Fibroblast of skin of back (primary cell): ENCODE data around the gene METAP1D.

ENCODE experiments used
- DNase-seq: peaks from one replicate; pipeline ENCODE4 v3.0.0-alpha.2; 2013

Gene METAP1D

DNA sequence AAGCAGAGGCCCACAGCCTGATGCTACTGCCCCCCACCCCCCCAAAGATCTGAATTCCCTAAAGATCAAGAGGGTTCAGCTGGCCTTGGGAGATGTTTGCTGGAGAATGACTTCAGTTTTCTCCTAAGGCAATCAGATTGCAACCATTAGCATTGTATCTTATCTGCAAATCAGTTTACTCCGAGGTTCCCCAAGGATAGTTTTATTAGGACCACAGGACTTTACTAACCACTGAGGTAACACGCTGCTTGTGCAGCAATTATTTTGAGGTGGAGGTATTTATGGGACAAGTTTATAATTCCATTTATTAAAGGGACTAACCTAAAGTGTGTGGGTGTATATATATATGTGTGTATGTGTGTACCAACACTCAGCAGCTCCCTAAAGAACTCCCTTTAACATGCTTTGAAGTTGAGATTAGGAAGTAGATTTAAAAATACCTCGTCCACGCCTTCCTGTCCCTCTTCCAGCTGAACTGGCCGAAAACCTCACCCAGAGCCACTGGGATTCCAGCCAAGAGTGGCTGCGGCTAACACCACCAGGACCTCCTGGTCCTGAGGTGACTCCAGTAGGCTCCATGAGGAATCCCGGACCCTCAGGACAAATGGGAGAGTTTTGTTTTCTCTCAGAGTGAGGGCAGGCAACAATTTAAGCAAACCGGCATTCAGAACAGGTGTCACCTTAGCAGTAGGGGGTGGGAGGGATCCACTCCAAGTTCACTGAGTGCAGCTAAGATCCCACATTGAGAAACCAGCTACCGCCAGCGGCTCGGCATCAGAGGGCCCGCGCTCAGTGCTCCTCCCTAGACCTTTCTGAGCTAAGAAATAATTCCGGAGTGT, 82.6 kb downstream of the METAP1D start:
- DNase-seq, result no peak

DNA sequence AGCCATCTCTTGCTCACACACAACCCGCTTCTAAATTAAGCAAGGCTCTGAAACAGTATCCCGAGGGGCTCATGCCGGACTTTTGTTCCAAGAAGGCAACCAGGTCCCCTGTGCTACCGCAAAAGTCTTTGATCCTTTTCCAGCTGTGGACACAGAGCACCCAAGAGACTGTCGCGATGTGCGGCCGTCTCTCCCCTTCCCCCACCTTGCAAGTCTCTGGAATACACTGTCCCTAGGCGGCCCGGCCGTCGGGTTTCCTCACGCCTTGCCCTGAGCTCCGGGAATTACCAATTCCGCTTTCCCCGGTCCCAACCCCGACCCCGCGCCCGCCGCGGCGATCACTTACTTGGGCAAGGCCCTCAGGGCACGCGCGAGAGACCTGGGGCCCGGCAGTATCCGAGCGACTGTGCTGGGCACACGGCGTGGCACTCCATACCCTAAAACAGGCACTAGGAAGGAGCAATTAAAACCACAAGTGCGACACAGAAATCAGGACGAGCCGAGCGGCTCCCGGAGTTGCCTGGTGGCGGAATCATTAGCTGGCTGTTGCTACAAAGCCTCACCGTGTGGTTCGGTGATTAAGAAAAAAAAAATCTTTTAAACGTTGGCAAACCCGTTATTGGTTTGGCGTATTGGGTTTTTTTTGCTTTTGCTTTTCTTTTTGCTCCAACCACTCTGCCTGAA, 83.3 kb downstream of the METAP1D start:
- no peak for DNase-seq

DNA sequence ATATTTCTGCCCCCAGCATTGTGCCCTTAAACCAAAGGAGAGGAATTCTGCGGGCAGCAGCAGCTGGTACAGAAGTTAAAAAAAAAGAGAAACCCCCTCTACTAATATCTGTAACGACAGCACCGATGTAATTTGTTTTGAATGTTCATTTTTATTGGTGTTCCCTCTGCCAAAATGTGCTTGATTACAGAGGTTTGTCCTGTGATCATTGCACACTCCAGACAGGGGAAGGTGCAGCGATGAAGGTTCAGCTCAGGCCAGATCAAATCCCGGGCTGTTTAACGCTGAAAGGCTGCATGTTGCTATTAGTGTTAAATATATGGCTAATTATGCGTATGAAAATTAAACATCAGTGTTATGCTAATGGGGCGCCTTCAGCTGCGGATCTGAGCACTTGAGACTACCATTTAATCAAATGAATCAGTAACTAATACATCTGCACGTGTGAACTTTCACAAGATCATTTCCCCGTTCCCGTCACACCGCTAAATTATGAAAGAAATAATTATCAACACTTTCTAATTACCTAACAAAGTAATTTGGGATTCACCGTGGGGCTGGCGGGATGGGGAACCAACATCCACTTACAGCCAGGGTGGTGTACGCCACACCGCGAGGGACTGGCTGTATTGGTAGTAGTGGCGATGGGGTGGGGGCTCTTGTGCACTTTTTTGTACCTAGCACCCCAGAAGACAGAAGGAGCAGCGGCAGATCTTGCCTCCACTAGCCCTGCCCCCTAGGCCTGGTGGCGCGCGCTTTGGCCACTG, 84.1 kb downstream of the METAP1D start:
- DNase-seq, result no peak

DNA sequence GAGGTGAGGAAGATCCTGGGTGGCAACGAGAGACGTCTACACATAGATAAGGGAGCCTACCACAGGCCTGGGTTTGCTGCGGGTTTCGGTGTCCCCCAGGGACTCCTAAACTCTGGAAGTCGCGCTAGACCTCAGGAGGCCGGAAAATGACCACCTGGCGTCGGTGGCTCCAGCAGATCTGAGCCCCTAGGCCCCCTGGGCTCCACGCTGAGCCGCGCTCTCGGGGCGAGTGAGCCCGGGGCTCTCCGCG, 84.6 kb downstream of the METAP1D start:
- DNase-seq, result no peak

DNA sequence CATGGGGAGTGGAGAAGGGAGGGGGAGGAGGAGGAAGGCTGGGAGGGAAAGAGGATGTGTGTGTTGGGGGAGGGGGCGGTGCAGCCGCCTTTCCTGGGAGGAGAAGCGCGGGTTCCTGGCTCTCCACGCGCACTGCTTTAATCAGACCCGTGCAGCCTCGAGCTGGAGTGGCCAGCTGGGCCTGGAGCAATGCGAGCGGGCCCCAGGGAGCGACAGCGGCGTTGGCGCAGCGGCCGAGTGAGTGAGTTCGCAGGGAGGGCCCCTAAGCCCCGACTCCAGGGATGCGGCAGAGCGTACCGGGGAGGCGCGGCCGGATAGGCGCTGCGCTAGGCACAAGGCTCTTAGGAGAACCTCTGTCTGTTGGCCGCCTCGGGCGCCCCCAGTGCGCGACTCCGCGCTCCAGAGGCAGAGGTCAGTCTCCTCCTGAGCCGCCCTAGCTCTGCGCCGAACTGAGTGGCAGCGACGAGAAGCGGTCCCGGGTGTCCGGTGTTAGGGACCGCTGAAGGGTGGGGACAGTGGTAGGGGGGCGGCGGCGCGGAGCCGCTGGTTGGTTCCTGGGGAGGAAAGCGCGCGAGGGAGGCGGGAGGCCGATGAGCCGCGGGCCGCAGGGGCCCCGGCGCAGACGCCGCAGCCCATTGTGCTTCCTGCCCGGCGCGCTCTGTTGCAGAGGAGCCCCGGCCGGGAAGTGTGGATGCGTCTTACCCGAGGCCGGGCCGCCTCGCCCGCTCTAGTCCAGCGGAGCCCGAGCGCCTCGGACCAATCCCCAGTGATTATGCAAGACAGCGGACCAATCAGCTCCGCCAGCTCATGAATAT, 85.1 kb downstream of the METAP1D start:
- peak; percentile 96 for DNase-seq

DNA sequence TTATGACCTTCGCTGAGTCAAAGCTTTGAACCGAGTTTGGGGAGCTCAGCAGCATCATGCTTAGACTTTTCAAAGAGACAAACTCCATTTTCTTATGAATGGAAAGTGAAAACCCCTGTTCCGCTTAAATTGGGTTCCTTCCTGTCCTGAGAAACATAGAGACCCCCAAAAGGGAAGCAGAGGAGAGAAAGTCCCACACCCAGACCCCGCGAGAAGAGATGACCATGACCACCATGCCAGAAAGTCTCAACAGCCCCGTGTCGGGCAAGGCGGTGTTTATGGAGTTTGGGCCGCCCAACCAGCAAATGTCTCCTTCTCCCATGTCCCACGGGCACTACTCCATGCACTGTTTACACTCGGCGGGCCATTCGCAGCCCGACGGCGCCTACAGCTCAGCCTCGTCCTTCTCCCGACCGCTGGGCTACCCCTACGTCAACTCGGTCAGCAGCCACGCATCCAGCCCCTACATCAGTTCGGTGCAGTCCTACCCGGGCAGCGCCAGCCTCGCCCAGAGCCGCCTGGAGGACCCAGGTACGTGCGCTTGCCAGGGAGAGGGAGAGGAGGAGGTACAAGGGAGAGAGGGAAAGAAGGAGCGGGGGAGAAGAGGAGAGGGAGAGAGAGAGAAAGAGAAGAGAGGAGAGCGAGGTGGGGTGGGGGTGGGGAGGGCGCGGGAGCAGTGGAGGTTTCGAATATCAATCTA, 85.9 kb downstream of the METAP1D start, which contains the start of gene DLX1:
Gene DLX1, plus strand, starts transcription at position 48 of the 700 bp plus-strand sequence. Its CDS starts 171 bp downstream, at position 219.
- no peak for DNase-seq

DNA sequence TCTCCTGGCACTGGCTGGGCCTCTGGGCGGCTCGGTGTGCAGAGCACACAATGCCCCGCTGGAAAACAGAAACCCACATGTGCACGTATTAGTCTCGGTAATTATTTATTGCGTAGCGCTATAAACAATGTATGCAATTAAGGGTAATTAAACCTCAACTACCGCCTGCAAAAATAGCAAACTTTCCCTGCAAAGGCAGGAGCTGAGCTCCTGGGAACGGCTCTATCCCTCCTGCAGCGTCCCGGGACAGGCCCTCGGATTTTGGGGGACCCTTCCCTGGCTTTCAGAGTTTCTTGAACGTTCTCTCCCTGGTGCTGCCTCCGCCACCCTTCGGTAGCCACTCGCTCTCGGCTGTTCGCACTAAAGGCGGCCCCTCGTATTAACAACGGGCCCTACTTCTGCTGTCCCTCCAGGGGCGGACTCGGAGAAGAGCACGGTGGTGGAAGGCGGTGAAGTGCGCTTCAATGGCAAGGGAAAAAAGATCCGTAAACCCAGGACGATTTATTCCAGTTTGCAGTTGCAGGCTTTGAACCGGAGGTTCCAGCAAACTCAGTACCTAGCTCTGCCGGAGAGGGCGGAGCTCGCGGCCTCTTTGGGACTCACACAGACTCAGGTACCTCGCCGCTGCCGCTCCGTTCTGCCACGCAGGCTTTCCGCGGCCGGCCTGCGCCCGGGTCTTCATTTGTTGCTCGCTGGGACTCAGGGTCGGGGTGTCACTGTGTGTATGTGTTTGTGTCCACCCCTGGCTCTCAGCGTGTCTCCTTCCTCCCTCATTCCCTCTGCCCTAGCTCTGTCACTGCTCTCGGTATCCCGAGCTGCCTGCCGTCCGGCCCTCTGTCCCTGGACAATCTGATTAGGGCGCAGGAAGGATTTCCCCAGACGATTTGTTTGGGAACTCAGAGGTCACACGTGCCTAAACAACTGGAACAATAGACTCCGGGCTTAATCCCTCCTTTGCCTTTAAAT, 86.8 kb downstream of the METAP1D start:
- no peak for DNase-seq

DNA sequence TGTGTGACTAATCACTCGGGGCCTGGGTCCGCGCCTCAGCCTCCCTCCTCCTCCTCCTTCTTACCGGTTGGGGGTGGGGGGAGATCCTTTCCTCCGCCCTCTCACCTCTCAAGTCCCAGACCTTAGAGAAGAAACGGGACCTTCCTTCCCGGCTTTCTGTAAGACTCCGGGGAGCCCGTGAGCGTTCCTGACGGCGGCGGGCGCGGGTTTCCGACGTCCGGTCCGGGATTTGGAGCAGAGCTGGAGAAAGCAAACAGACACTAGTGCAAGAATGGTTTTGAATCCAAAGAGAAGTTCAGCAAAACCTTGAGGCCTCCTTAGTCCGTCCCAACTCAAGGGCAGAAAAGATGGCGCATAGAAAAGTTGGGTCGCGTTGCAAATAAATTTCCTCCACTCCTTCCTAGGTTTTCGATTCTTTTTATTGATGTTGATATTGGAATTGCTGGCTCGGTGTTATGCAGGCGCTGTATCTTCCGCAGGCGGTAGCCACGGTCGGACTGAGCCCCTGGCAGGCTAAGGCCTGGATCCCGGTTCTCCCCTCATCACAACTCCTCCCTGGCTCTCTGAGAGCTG, 87.5 kb downstream of the METAP1D start:
- DNase-seq, result no peak

DNA sequence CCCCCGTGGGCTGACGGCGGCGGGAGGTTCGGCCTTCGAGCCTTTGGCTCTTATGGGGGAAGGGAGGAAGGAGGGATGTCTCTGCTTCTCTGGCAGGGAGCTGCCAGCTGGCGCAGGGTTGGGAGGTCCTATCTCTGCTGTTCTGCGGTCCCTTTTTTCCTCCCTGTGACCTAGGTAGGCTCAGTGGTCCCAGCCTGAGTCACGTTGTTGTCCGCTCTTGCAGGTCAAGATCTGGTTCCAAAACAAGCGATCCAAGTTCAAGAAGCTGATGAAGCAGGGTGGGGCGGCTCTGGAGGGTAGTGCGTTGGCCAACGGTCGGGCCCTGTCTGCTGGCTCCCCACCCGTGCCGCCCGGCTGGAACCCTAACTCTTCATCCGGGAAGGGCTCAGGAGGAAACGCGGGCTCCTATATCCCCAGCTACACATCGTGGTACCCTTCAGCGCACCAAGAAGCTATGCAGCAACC, 88.1 kb downstream of the METAP1D start:
- no peak for DNase-seq

DNA sequence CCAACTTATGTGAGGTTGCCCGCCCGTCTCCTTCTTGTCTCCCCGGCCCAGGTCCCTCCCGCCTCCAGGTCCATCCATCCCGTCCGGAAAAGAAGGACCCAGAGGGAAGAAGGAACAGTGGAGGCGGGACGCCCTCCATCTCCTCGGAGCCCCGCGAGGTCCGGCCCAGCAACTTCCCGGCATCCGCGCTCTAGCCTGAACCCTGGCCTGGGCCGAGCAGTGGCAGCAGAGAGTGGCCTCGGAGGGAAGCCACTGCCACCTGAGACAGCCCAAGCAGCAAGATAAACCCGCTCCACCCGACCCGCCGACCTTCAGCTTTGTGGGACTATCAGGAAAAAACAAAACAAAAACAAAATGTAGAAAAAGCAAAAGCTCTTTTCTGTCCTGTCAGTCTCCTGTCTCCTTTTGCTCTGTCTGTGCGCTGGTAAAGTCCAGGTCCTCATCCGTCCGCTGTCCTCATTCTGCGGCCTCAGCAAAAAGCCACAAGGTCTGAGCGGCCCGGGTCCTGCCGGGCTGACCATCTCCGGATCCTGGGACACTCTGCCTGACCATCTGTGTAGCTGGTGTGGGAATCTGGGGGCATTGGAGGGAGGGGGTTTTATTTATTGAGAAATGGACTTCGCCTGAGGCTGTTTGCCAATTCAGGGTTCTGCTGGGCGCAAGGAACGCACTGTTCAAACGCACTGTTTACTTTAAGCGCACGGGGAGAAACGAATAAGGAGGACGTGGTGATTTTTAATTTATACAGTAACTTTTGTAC, 88.7 kb downstream of the METAP1D start:
- no peak for DNase-seq

DNA sequence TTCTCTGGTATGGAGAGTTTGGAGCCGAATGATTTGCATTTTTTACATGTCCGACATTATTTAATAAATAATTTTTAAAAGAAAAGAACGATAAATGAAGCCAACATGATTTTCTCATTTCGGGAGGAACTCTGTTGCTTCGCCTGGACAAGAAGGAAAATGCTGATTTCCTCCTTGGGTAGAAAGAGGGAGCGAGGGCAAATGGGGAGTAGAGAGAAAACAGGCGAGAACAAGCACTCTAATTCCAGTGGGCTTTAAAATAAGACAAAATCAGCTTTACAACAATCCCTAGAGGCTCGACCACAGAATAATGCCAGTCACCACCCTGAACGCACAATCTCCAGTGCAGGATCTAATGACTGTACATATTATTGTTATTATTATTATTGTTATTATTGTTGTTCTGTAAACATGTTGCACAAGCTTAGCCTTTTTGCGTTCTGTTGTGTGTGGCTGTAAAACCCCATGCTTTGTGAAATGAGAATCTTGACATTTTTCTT, 89.3 kb downstream of the METAP1D start:
- no peak for DNase-seq

DNA sequence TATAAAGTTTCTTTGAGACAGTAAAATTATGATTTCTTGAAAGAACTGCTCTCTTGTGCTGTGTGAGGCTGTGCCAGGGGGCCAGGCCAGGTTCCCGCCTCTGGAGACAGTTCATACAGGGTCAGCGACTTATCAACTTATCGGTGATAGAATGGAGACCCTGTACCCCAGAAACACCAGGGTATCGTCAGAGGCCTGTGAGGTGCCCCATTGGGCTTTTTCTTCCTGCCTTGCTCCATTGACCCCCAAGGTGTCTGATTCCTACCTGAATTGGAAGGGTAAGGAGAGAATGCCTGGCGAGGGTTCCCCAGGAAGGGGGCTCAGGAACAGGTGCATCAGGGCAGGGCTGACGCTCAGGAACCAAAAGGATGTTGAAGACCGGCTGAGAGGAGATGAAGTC, 89.9 kb downstream of the METAP1D start:
- no peak for DNase-seq

DNA sequence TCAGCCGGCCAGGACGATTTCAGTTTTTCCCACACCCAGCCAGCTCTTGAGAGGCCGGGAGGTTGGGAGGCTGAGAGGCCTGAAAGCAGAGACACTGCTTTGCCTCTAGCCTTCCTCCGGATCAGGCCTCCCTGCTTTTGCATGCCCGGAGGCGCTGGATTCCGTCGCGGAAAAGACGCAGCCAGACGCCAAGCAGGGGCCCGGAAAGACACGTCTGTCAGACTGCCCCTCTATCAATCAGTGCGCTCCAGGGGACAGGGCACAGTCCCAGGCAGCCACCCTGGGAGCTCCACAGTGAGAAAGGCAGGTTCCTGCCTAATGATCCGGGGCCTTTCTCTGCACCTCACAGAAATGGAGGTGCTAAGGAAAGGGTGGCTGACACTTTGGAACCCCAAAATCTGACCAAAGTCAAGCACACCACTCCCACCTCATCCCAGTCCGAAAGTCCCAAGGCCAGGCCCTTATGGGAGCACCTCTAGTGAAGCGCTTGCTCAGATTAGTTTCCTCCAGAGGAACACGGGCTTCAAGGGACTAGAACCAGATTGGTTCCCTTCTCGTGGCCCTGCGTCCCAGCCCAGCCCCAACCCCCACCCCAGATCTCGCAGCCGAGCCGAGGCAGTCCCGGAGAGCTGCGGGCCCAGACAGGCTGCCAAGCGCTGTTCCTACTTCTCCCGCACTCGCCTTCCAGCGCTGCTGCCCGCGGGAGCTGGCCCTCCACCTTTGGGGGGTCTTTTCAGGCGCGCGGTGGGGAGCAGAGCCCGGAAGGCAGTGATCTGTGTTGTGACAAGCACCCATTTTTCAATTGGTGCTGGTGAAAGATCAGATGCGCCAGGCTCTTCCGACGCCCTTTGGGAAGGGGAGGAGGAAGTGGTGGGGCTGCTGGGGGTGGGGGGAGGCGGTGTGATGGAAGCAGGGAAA, 90.5 kb downstream of the METAP1D start:
- no peak for DNase-seq

DNA sequence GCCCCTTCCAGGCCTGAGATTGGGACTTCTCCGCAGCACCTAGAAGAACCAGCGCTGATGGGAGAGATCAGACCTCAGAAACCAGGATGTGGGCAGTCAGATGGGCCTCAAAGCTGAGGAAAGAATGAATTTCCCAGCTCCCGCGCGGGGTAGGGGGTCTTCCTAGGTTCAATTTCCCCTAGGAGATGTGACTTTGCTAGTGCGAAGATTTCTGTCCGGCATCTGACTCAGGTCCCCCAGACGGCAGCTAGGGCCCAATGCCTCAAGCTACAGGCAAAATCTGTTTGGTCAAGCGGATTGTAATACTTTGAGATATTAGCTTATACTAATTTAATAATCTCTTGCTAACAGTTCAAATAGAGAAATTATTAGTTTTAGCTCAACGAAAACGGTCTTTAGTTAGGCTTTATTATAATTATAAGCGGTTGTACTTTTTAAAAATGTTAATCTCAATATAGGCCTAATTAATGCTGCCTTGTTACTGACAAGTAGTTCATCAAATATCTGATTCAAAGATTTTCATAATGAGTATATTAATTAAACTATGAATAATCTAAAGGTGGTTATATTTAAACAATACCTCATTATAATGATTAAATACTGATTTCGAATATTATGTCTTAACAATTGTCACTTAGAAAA, 91.4 kb downstream of the METAP1D start:
- no peak for DNase-seq

DNA sequence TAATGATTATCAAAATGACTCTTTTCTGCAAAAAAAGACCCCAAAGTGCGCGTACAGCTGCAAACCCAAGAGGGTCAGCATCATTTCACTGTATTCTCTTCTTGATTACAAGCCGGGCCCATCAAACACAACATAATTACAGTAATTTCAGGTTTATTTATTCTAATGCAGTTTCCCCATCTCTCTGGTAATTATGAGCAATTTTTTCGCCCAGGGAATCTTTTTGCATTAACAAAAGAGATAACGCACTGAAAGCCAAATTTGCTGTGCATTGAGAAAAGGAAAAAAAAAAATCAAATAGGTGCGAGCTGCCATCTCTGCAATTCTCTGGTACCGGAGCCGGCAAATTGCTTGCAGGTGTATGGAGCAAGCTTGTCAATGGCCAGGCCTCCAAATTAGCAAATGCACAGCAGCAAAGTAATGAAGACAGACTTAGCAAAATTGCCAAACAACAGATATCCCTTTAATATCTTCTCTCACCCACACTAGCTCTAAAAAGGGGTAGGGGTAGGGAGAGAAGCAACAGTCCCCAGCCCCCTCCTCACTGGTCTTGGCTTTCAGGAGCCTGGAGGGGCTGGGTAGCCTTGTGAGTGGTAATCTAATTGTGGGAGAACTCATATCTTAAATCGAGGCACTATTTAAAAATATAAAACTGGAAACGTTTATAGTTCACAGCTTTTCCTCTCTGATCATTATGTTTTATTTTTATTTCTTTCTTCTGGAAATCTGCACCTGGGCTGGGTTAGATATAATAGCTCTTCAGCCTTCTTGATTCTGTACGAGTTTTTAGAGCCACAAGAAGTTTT, 92.2 kb downstream of the METAP1D start:
- DNase-seq, result no peak

DNA sequence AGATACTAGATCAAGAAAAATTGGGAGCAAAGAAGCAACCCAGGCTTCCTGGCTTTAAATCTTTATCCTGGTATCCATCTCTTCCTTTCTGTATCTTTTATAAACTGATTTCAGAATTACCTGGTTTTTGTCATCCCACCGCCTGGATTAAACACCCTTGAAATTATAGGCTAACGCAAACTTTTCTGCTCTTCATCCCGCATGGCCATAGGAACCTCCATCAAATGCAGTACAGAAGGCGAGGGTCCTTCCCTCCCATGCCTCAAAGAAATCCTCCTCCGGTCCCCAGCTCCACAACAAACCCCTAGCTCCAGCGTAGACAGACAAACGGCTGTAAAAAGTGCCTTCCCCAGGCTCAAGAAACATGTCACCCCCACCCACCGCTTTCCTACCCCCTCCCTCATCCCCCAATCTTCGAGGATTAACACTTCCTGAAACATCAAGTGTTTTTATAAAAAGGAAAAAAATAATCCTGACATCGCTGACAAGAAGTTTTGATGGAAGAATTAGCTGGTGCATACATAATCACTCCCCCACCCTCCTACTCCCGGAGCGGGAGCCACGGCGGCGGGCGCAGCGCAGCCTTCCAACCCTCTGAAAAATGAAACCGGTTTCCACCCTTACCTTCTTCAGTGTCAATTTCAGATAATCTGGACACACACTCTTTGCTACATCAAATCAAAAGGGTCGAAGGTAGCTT, 93.1 kb downstream of the METAP1D start:
- DNase-seq, result no peak
